ENCODE data around the gene KCNH4. TPM values are rescaled to one million over a fixed set of nuclear protein-coding genes. Genes with fewer than 3 reads are reported as not detected.
A peak's percentile ranks its signal among the peaks of the same experiment; 100 is the strongest.

KCNH4 gene
- total and polyA plus RNA-seq, 2 of the 13 experiments (the other 11 are each of a cell fraction or from before 2014, with no cell fraction given) = 0.01 to 0.09 TPM

- TF ChIP-seq SAP130 (CRISPR knock-in tag; IDR thresholded peaks at IDR 0.05; ENCODE audit: low read depth) (peak; percentile 80), CSRNP2 (CRISPR knock-in tag; conservative IDR thresholded peaks at IDR 0.05; ENCODE audit: low read depth) (no peak), ZFY (CRISPR knock-in tag; IDR thresholded peaks at IDR 0.05) (peak; percentile 65), ZNF142 (CRISPR knock-in tag; IDR thresholded peaks at IDR 0.05) (no peak), TFAP4 (IDR thresholded peaks at IDR 0.05; ENCODE audit: borderline replicate concordance, low read depth) (peak; percentile 29; the same call in 1 of the 2 replicates), MED8 (CRISPR knock-in tag; IDR thresholded peaks at IDR 0.05; ENCODE audit: insufficient replicate concordance) (no peak), ZNF574 (CRISPR knock-in tag; IDR thresholded peaks at IDR 0.05) (peak; percentile 20; the same call in 1 of the 2 replicates), ZFP36L1 (CRISPR knock-in tag; IDR thresholded peaks at IDR 0.05) (no peak), MXI1 (IDR thresholded peaks at IDR 0.05; ENCODE audit: borderline replicate concordance, low read depth, low read length) (peak; percentile 84; the same call in 1 of the 3 replicates), ZNF576 (CRISPR knock-in tag; IDR thresholded peaks at IDR 0.05) (0 out of 2 replicates have a peak, but pooled peaks have one; percentile 22), TBP (CRISPR knock-in tag; IDR thresholded peaks at IDR 0.05) (no peak), CTCF (CRISPR knock-in tag; IDR thresholded peaks at IDR 0.05) (peak; percentile 8; the same call in 1 of the 2 replicates), GATAD1 (CRISPR knock-in tag; IDR thresholded peaks at IDR 0.05) (peak; percentile 38; the same call in 1 of the 2 replicates)
Measured at GRCh38 chr17:42112552-42113176, 68.3 kb downstream of the KCNH4 start, which contains the start of gene DHX58 (continued).

All from HepG2 (cell line).